Smooth muscle cell (in vitro differentiated cells): Measurements from ENCODE around the gene PSTPIP2. TPM values are rescaled to one million over a fixed set of nuclear protein-coding genes. Genes with fewer than 3 reads are reported as not detected.

Experiments
- DNase-seq: peaks from one replicate; lab custom pipeline; 2025; ENCODE audit not compliant: unreplicated experiment; lab: John Stamatoyannopoulos, UW
- H2AFZ ChIP-seq: fragments of 200-600 bp; sonication (generic); 2 replicates; pipeline ENCODE4 v1.6.0; 2016; ENCODE audit warnings: antibody characterized with exemption, low read depth, mild to moderate bottlenecking
- H3F3A ChIP-seq: fragments of 200-600 bp; sonication (generic); 2 replicates; pipeline ENCODE4 v1.6.0; 2017; ENCODE audit warnings: antibody characterized with exemption, low read depth
- H3K27ac ChIP-seq: fragments of 200-600 bp; sonication (generic); 2 replicates; pipeline ENCODE4 v1.5.1; 2016; ENCODE audit warnings: low read depth, mild to moderate bottlenecking
- H3K27me3 ChIP-seq: fragments of 200-600 bp; sonication (generic); 2 replicates; pipeline ENCODE4 v1.6.1; 2016; ENCODE audit warnings: low read depth, mild to moderate bottlenecking
- H3K36me3 ChIP-seq: fragments of 200-600 bp; sonication (generic); 2 replicates; pipeline ENCODE4 v1.5.1; 2016; ENCODE audit warnings: low read depth
- H3K4me1 ChIP-seq: fragments of 200-600 bp; sonication (generic); 2 replicates; pipeline ENCODE4 v1.5.1; 2016; ENCODE audit warnings: low read depth
- H3K4me2 ChIP-seq: fragments of 200-600 bp; sonication (generic); 2 replicates; pipeline ENCODE4 v1.6.0; 2016; ENCODE audit warnings: mild to moderate bottlenecking
- H3K4me3 ChIP-seq: fragments of 200-600 bp; sonication (generic); 2 replicates; pipeline ENCODE4 v1.5.1; 2016; ENCODE audit warnings: mild to moderate bottlenecking
- H3K79me2 ChIP-seq: fragments of 200-600 bp; sonication (generic); 2 replicates; pipeline ENCODE4 v1.6.0; 2016; ENCODE audit warnings: low read depth, mild to moderate bottlenecking
- H3K9ac ChIP-seq: fragments of 200-600 bp; sonication (generic); 2 replicates; pipeline ENCODE4 v1.6.0; 2016; ENCODE audit warnings: low read depth
- H3K9me3 ChIP-seq: fragments of 200-600 bp; sonication (generic); replicated peaks from 2 replicates; pipeline ENCODE4 v1.5.1; 2016; ENCODE audit warnings: low read depth
- H4K20me1 ChIP-seq: fragments of 200-600 bp; sonication (generic); 2 replicates; pipeline ENCODE4 v1.6.0; 2016; ENCODE audit warnings: low read depth
- CTCF ChIP-seq: fragments of 200-600 bp; sonication (generic); IDR thresholded peaks from 2 replicates; pipeline ENCODE4 v1.5.1; 2017; ENCODE audit warnings: borderline replicate concordance, mild to moderate bottlenecking, antibody characterized with exemption; ENCODE audit not compliant: insufficient read depth, poor library complexity, severe bottlenecking
- WGBS: methylation state at CpG from one replicate; pipeline ENCODE4 v1.1.7; 2016; ENCODE audit warnings: low lambda C conversion rate; 5-methylcytosine and 5-hydroxymethylcytosine counted together
- polyA plus RNA-seq: library from polyadenylated mRNA; unstranded; fragments of >200 nt; fragmentation: Nextera tagmentation; extraction: Ambion mirVana; gene quantifications from 2 replicates; pipeline ENCODE4 v1.2.1, GENCODE V29; 2016
- total RNA-seq: library from RNA; depleted of rRNA; stranded (reverse); fragments of >200 nt; gene quantifications from 2 replicates; pipeline ENCODE4 v1.2.3, GENCODE V29; 2014

PSTPIP2 gene
- total and polyA plus RNA-seq, 2 experiments from 2014 or later = 6.5 to 14.0 TPM

GRCh38 chr18:45984546-45985235 lies 87.4 kb downstream of the PSTPIP2 start:
- Histone ChIP-seq H2AFZ (no peak overlapping the region), H3K4me2 (no peak overlapping the region), H3K27ac (no peak overlapping the region), H3K9me3 (no peaks in the 10 kb centered on the region), H4K20me1 (no peaks in the 10 kb centered on the region), H3K4me1 (no peaks in the 10 kb centered on the region), H3K79me2 (no peaks in the 10 kb centered on the region), H3F3A (no peaks in the 10 kb centered on the region), H3K9ac (no peak overlapping the region), H3K27me3 (no peaks in the 10 kb centered on the region), H3K36me3 (no peaks in the 10 kb centered on the region), H3K4me3 (no peak overlapping the region)
- 89% methylated on average over 4 of the region's 4 CpGs for WGBS
- TF ChIP-seq CTCF = no peak
- DNase-seq = no peak

DNA sequence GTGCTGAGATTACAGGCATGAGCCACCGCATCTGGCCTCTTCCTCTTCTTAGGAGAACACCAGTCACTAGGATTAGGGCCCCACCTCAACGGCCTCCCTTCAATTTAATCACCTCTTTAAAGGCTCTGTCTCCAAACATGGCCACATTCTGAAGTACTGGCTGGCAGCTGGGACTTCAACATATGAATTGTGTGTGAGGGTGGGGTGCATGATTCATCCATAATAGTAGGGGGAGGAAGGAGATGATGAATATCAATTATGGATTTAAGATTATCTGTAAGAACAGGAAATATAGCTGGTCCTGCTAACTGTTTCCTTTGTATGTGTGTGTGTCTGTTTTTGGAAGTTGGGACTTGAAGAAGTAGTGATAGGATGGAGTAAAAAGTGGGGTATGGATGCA lies 90.2 kb downstream of the PSTPIP2 start:
- TF ChIP-seq CTCF = no peak
- no peaks in the 10 kb centered on the region for H3K4me1 ChIP-seq
- H2AFZ ChIP-seq = no peak overlapping the region
- H3K27ac ChIP-seq = no peak overlapping the region
- no peak overlapping the region for H3K9ac ChIP-seq
- no peaks in the 10 kb centered on the region for H3K36me3 ChIP-seq
- H3K4me3 ChIP-seq = no peak overlapping the region
- H3K4me2 ChIP-seq = no peak overlapping the region
- no peak for DNase-seq
- H3K9me3 ChIP-seq = no peaks in the 10 kb centered on the region
- WGBS = 82% methylated on average over 2 of the region's 2 CpGs
- no peaks in the 10 kb centered on the region for H3K27me3 ChIP-seq
- H4K20me1 ChIP-seq = no peaks in the 10 kb centered on the region
- no peaks in the 10 kb centered on the region for H3K79me2 ChIP-seq
- no peaks in the 10 kb centered on the region for H3F3A ChIP-seq

DNA sequence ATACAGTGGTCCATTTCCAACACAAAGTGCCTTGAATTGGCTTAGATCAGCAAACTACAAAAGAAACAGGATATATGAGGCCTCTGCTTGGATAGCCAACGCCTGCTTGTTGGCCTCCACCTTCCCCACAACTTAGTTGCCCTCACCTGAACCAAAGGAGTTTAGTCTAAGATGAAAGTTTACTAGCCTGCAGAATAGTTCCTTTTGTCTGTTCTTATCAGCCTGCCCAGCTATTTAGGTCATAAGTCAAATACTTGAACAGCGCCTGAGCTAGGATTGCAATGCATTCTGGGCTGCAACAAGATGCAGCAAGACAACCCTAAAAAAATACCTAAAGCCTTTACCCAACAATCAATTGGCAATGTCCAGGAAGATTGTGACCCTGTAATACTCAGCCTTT lies 91.8 kb downstream of the PSTPIP2 start:
- Histone ChIP-seq H3K9me3 (no peaks in the 10 kb centered on the region), H3F3A (no peaks in the 10 kb centered on the region), H4K20me1 (no peaks in the 10 kb centered on the region), H2AFZ (no peak overlapping the region), H3K36me3 (no peaks in the 10 kb centered on the region), H3K27me3 (no peaks in the 10 kb centered on the region), H3K27ac (no peak overlapping the region), H3K4me2 (no peak overlapping the region), H3K9ac (no peak overlapping the region), H3K4me3 (no peak overlapping the region), H3K79me2 (no peaks in the 10 kb centered on the region), H3K4me1 (no peaks in the 10 kb centered on the region)
- DNase-seq = no peak
- TF ChIP-seq CTCF = no peak
- 75% methylated on average over 2 of the region's 2 CpGs for WGBS

DNA sequence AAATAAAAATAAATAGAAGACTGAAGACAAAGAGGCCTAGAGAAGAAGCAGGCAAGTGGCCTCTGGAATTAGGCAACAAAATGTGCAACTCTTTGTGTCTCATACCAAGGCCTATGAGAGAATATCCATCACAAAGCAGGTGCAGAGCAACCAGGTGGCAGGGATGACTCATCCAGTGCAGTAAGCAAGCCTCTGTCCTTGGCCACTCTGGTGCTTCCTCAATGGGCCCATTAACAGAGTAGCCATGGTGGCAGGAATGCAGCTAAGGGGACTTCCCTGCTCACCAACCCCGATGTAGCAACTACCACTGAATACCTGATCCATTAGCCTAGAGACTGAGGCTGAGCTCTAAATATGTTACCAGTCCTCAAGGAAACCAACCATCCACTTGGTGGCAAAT lies 94.0 kb downstream of the PSTPIP2 start:
- Histone ChIP-seq H3K9ac (no peak overlapping the region), H3K4me3 (no peak overlapping the region), H2AFZ (no peak overlapping the region), H3F3A (no peaks in the 10 kb centered on the region), H3K4me1 (no peaks in the 10 kb centered on the region), H3K36me3 (no peaks in the 10 kb centered on the region), H3K4me2 (no peak overlapping the region), H4K20me1 (no peaks in the 10 kb centered on the region), H3K27me3 (no peaks in the 10 kb centered on the region), H3K79me2 (no peaks in the 10 kb centered on the region), H3K27ac (no peak overlapping the region), H3K9me3 (no peaks in the 10 kb centered on the region)
- WGBS = 60% methylated on average over 1 of the region's 1 CpG
- TF ChIP-seq CTCF = no peak
- no peak for DNase-seq
